ENCODE data around the gene LMBR1.
"Not testable (repeated sequence)": the region's sequence is repeated elsewhere in the genome, so short reads cannot be mapped to it uniquely, and the experiment has no call there.

GRCh38 chr7:156920487-156921373, 27.7 kb upstream of the LMBR1 start:
- not testable (repeated sequence) for TF ChIP-seq EP300, CTCF (IDR thresholded peaks at IDR 0.05)

Data from gastroesophageal sphincter (tissue), 3 donors.